Raji (cell line): ENCODE data around the gene CACNA2D1.

Experiments
- POLR2A ChIP-seq: IDR thresholded peaks from 2 replicates; pipeline ENCODE4 v1.6.1; 2011; ENCODE audit warnings: low read depth, low read length, control low read depth; ENCODE audit not compliant: insufficient read depth

The CACNA2D1 gene

DNA sequence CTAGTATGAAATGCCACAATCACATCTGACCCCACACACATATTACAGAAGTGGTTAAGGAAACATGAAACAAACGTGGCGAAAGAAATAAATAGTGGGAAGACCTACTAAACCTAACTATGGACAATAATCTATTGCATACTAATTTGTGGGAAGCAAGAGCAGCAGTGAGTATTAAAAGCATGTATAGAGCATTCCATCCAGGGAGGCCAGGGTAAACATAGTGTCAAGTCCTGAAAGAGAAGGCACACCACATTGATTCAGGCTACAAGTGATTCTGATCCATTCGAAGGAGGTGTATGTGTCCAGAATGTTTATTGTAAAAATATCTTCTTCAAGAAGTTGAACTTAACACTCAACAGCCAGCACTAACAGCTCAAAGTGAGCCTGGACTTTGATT lies 29.2 kb downstream of the CACNA2D1 start:
- TF ChIP-seq POLR2A = no peak

DNA sequence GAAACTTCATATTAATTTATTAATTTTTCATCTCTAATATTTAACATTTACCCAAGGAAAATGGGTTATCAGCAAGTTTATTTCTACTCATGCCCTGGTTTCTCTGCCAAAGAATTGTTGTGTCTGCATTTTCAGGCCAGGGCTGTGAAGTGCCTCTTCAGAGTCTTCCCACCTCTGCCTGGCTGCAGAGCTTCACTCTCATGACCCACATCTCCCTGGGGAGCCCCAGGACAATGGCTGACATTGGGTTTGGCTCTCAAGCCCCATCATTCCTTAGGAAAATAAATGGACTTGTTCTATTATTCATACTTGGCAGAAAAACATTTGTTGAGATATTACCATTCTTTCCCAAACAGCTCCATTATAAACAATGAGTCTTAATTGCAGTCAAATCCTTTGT lies 30.3 kb downstream of the CACNA2D1 start:
- TF ChIP-seq POLR2A = no peak

DNA sequence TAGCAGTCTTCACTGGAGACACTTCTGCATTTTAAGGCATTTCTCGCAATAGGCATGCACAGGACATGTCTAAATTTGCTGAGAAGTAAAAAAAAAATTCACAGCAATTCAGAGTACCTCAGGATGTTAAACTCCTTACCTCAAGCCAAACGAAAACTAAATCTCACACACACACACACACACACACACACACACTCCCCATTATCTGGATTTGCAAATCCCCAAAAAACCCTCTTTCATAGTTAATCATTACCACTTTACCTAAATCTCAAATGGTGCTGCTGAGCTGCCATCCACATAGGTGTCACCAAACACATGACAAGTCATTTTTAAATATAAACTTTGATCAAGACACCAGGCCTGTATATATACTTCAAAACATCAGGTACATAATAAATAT lies 31.8 kb downstream of the CACNA2D1 start:
- TF ChIP-seq POLR2A = no peak

DNA sequence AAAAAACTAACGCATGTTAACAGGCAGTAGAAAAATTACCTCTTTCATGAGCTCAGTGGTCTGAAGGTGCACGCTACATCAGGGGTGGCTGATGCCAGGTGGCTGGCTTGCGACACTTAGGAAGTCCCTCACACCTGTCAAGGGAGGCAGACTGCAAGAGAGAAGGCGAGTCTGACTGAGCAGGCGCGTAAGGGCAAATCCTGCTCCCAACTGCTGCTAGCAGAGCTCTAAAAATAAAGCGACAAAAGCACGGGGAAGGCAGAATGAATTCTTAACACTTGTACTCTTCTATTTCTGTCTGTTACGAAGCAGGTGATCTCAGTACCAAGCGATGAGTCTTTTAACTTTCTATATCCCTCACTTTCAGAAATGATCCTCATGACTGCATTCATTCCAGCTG lies 33.1 kb downstream of the CACNA2D1 start:
- TF ChIP-seq POLR2A = no peak

DNA sequence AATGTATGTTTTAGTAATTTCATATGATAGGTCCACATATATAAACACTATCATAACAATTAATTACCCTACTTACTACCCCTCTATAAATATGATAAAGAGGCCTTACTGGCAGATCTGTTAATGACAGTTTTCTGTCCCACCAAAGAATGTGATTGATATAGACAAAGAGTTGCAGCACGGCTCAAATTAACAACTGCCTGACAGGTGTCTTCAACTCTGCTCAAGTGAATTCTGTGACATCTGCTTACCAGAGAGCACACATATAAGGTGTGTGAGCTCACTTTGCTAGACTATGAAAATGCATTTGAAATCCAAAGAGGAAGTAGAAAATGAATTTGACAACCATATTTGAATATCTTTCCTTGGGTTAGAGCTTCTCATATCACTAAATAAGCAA lies 36.6 kb downstream of the CACNA2D1 start:
- no peak for TF ChIP-seq POLR2A

DNA sequence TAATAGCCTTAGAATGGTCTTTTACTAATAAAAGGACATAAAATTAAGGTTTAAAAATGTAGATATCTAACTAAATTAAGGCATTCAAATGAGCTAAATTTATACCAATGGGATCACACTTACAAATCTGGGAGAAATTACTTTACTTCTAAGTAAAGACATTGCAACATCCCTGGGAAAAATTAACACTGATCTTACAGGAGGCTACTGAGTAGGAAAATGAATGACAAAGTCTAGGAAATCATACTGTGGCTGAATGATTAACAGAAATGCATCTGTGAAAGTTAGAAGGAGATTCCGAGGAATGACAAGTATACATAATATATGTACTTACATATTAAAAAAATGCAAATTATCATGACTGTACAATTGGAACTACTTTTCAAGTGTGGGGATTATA lies 38.3 kb downstream of the CACNA2D1 start:
- TF ChIP-seq POLR2A = no peak

DNA sequence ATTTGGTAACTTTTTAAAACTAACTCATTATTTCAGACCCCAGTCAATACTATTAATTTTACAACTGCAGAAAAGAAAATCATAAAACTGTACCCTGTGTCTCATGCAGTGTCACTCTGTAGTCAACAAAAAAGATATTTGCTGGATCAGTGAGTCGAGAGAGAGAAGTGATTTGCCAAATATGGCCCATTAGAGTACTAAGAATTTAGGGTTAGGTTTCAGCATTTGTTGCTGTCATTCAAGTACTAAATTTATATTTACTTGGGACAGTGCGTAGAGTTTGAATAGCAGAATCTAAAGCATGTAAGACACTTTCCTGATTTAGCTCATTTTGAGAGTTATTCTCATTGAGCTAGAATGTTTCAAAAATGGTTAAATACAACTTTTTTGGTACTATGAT lies 38.9 kb downstream of the CACNA2D1 start:
- TF ChIP-seq POLR2A = no peak

DNA sequence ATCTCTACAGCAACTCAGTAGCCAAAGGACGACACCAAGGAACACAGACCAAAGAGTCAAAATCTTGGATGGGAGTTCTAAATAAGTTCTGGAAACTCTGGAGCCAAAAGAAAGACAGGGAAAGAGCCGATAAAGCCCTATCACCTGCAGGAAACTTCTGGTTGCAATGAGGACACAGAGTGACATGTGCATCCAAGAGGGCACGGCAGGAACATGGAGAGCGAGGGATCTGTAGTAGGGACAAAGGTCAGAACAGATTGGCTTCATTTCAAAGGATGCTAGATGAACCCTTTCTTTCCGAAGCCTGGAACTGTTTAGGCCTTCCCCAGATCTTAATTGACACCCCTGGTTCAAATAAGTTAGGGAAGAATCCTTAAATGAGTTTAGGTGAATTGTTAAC lies 39.5 kb downstream of the CACNA2D1 start:
- TF ChIP-seq POLR2A = no peak

DNA sequence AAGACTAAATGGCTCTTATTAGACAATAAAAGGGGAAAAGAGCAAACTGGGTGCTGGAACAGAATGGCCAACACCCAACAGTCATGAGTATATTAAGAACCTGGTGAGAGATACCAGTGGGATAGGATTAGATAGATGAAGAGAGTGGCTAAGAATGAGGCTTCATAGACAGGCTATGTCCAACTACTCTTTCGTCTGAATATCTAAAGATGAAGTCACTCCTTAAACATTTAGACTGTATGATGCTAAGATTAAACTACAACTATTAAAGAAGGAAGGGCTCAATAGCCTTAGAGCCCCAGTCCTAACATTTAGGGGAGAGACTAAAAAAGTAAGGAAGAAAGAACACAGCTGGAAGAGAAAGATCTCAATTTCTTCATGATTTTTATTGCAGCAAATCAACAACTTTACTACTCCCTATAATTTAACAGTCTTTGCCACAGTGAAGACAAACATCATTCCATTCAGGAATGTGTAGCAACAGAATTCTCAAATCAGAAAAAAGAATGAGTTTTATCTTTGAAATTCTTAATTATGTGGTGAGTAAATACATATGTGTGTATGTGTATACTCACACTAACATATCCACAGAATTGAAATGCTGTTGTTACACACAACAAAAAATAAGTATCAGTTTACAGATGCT lies 45.6 kb downstream of the CACNA2D1 start:
- TF ChIP-seq POLR2A = no peak

DNA sequence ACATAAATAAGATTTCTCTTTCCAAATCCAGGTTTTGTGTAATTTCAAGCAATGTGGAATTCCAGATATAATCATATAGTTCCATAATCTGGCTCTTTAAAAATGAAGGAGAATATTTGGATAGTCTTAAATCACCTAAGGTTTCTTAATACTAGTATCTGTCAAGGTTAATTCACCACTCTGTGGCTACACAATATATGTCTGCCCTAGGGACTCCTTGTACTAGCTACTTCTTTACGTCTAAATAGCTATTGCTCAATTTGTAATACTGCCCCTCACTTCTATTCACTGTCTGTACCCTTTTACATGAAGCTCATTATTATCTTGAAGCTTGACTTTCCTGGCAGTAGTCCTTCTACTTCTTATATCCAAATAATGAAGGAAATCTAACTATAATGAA lies 47.2 kb downstream of the CACNA2D1 start:
- no peak for TF ChIP-seq POLR2A

DNA sequence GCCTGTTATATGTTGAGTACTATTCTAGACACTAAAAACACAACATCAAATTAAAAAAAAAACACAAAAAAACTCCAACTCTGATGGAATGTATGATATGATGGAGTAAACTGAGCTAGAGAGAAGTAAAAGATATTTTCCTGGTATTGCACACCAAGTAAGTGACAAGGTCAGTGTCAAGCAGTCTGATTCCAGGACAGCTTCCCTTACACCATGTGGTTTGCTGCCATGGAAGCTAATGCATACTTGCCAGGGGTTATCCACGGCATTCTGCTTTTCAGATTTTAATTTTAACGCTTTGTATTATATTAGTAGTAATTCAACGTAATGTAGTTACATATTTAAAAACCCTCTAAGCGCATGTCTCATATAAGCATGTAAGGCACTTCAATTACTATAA lies 48.4 kb downstream of the CACNA2D1 start:
- TF ChIP-seq POLR2A = no peak

DNA sequence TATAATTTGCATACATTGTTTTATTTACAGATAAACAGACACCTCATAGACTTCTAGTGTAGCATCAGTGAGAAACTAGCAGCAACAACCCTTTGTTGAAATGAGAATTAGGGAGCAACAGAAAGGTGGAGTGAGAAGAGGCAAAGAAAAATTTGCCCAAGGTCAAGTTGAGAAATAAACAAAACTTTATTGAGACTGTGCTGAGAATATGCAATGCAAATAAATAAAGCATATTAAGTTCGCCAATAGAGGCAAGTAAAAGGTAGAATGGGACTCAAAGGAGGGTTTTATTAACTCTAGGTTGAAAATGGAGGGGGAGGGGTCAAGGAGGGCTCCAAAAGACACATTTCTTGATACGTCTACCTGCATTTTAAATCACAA lies 49.7 kb downstream of the CACNA2D1 start:
- TF ChIP-seq POLR2A = no peak

DNA sequence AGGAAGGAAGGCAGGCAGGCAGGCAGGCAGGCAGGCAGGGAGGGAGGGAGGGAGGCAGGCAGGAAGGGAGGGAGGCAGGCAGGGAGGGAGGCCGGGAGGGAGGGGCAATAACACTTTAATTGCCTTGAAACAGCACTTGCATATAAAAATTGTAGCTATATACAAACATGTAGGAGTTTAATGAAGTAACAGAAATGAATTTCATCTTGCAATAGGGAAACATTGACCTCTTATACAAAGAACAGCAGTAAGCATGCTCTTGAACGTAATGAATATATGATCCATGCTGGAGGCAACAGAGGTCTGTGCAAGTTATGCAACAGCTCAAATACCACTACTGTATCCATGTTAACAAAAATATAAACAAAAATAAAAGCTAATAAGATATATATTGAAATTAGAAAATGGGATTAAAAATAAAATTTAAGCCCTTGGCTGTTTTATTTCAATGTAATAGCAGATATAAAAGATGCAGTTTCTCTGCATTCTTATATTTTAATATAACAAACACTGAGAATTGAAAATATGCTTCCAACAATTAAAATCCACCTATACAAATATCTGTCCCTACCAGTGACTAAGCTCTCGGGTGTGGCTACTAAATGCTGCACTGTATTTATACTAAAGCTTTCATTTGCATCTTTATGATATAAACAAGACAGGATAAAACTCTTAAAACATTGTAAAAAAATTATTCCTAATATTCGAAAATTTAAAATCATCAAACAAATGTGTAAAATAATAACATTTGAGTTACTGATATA lies 50.3 kb downstream of the CACNA2D1 start:
- TF ChIP-seq POLR2A = no peak

DNA sequence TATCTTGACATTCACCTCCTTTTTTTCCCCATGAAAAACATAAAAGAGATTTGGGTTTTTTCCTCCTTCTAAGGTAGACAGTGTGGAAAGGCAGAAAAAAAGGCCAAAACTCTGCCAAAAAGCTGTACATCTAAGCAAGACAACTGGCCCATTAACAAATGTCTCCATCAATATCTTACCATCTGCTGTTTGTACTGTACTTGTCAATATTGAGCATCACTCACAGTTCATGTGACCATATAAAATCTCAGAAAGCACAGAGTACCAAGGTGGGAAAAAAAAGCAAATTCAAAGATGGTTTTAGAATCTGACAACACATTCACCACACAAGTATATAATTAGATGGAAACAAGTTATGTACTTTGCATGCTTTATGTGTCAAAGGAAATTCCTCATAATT lies 52.6 kb downstream of the CACNA2D1 start:
- no peak for TF ChIP-seq POLR2A

DNA sequence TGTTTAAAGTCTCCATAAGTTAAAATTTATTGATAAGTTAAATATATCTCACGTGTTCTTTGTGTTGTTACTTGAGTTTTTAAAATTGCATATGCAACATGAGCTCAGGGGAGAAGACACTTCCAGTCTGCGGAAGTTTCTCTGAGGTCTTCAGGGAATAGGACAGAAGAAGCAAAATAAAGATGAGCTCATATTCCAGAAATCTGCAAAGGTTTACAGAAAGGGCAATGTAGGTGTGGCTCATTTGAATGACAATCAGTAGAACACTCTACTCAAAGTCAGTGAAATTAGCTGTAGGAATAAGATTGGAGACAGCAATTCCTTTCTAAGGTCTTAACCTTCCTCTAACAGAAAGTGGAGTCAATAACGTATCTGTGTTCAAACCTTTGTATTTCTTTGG lies 53.7 kb downstream of the CACNA2D1 start:
- no peak for TF ChIP-seq POLR2A

DNA sequence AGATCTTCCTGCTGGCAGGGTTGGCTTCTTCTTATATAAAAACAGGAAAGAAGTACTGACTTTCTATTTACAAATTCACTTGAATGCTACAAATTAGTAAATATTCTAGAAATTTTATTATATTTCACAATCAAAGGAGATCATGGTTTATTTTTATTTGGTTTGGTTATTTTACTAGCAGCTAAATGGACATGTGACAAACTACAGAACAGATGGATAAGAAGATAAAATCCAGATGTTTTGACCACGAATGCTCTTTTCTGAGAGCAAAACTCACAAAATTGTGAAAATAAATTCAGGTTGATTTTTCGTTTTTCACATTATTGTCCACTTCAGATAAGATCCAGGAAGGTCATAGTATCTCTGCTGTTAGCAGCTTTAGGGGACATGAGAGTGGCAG lies 55.4 kb downstream of the CACNA2D1 start:
- TF ChIP-seq POLR2A = no peak

DNA sequence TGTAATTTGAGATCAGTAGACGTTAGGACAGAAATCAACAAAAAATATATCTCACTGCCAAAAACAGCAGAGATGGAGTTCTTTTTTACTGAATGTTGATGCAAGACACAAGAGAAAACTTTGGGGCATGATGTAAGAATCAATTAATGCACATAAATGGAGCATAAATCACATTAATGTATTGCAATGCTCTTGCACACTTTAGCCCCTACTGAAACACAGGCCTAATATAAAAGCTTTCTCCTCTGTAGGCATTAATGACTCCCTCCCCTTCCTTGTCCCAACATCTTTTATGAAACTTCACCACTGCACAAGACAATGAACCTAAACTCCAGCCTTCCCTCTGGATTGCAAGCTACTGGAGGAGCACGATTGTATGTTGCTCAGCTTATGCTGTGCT lies 58.8 kb downstream of the CACNA2D1 start:
- no peak for TF ChIP-seq POLR2A
